Esophagus muscularis mucosa (tissue), 3 donors: ENCODE measurements around the gene STK35.

Source experiments
- POLR2A ChIP-seq: fragments of 450-650 bp; IDR thresholded peaks from one replicate; pipeline ENCODE4 v1.6.1; 2017; ENCODE audit warnings: antibody characterized with exemption, moderate library complexity, mild to moderate bottlenecking, low read depth
- TF ChIP-seq, protein P1 (sequence below), 3 experiments: fragments of 200-600 bp in 2 of 3; fragments of 450-650 bp in 1 of 3; sonication (generic) in 2 of 3; IDR thresholded peaks; one replicate each; pipeline ENCODE4 v1.5.1; 2017 to 2019; ENCODE audit warnings: antibody characterized with exemption in 3 of 3, mild to moderate bottlenecking in 2 of 3, moderate library complexity in 1 of 3

DNA sequence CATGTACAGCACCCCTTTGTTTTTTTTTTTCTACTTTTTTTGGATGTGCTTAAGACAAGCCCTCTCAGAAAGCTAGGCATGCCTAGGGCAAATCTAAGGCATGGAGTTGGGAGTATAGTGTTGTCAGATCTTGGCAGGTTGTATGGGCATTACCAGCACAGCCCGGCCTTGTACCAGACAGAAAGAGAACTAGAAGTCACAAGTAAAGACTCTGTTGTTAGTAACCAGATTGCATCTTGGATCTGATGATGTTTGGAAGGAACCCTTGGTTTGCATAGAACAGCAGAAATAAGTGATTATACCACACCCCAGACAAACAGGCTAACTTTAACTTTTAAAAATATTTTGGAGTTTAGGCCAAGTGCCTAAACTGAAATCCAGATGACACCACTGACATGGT lies 25.6 kb downstream of the STK35 start:
- TF ChIP-seq, protein P1, sequence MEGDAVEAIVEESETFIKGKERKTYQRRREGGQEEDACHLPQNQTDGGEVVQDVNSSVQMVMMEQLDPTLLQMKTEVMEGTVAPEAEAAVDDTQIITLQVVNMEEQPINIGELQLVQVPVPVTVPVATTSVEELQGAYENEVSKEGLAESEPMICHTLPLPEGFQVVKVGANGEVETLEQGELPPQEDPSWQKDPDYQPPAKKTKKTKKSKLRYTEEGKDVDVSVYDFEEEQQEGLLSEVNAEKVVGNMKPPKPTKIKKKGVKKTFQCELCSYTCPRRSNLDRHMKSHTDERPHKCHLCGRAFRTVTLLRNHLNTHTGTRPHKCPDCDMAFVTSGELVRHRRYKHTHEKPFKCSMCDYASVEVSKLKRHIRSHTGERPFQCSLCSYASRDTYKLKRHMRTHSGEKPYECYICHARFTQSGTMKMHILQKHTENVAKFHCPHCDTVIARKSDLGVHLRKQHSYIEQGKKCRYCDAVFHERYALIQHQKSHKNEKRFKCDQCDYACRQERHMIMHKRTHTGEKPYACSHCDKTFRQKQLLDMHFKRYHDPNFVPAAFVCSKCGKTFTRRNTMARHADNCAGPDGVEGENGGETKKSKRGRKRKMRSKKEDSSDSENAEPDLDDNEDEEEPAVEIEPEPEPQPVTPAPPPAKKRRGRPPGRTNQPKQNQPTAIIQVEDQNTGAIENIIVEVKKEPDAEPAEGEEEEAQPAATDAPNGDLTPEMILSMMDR (IDR thresholded peaks at IDR 0.05): no peak
- TF ChIP-seq POLR2A: no peak
